ENCODE data around the gene ABCC12.

GRCh38 chr16:48150707-48151106 lies 5.1 kb downstream of the ABCC12 start:
- TF ChIP-seq CTCF (conservative IDR thresholded peaks at IDR 0.05) (no peak), ZFX (IDR thresholded peaks at IDR 0.05) (no peak)

Measured in C4-2B (cell line).